ENCODE measurements around the gene STEAP4.

Gene STEAP4

DNA sequence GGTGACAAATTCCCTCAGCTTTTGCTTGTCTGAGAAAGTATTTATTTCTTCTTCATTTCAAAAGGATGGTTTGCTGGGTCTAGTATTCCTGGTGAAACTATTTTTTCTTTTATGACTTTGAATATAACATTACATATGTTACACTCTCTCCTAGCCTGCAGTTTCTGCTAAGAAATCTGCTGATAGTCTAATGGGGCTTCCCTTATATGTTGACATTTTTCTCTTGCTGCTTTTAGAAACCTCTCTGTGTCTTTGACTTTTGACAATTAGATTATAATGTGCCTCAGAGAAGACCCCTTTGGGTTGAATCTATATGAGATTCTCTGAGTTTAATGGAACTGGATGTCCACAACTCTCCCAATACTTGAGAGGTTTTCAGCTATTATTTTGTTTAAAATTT is 53.1 kb downstream of the STEAP4 start:
- TF ChIP-seq, protein P1, sequence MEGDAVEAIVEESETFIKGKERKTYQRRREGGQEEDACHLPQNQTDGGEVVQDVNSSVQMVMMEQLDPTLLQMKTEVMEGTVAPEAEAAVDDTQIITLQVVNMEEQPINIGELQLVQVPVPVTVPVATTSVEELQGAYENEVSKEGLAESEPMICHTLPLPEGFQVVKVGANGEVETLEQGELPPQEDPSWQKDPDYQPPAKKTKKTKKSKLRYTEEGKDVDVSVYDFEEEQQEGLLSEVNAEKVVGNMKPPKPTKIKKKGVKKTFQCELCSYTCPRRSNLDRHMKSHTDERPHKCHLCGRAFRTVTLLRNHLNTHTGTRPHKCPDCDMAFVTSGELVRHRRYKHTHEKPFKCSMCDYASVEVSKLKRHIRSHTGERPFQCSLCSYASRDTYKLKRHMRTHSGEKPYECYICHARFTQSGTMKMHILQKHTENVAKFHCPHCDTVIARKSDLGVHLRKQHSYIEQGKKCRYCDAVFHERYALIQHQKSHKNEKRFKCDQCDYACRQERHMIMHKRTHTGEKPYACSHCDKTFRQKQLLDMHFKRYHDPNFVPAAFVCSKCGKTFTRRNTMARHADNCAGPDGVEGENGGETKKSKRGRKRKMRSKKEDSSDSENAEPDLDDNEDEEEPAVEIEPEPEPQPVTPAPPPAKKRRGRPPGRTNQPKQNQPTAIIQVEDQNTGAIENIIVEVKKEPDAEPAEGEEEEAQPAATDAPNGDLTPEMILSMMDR (IDR thresholded peaks at IDR 0.05; ENCODE audit: unreplicated experiment in 3 of 3), result no peak
- H3K4me1 Mint-ChIP-seq, result no peaks in the 10 kb centered on the region
- H3K36me3 Mint-ChIP-seq (ENCODE audit: low read depth), result no peaks in the 10 kb centered on the region
- H3K4me3 Mint-ChIP-seq, result no peak overlapping the region
- H3K9me3 Mint-ChIP-seq, result peaks cover 23% of the 10 kb centered on the region
- H3K27ac Mint-ChIP-seq, result no peak overlapping the region
- H3K27me3 Mint-ChIP-seq (ENCODE audit: low read depth), result peaks cover 3% of the 10 kb centered on the region

GRCh38 chr7:88244258-88244657 is 62.4 kb downstream of the STEAP4 start:
- no peaks in the 10 kb centered on the region for H3K36me3 Mint-ChIP-seq (ENCODE audit: low read depth)
- TF ChIP-seq, protein P1 (IDR thresholded peaks at IDR 0.05; ENCODE audit: unreplicated experiment in 3 of 3), result no peak
- H3K27ac Mint-ChIP-seq, result no peak overlapping the region
- H3K27me3 Mint-ChIP-seq (ENCODE audit: low read depth), result no peaks in the 10 kb centered on the region
- no peaks in the 10 kb centered on the region for H3K9me3 Mint-ChIP-seq
- H3K4me1 Mint-ChIP-seq, result no peaks in the 10 kb centered on the region
- H3K4me3 Mint-ChIP-seq, result no peak overlapping the region

DNA sequence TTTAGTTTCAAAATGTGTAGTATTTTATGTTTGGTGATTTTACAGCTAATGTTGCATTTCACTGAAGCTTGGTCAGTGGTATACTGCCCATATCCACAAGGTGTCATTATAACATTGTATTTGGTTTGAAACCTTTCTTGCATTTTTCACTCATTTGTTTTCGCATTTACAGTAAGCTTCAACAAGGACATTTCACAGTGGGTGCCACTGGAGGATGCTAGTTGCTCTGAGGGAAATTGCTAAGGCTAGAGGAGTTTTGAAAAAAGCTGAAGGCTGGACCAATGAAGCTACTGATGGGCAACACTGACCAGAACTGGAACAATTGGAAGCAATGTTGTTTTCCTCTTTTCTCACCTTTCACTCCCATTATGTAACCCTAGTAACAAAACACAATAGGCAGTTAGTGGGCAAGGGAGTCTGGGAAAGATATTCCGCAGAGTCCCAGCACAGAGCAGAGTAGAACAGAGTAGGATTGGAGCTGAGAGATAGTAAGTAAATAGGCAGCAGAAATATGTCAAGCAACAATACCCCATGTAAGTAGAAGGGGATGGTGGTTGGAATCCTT is 63.3 kb downstream of the STEAP4 start:
- H3K4me3 Mint-ChIP-seq, result no peak overlapping the region
- no peaks in the 10 kb centered on the region for H3K36me3 Mint-ChIP-seq (ENCODE audit: low read depth)
- H3K27me3 Mint-ChIP-seq (ENCODE audit: low read depth), result no peaks in the 10 kb centered on the region
- H3K27ac Mint-ChIP-seq, result no peak overlapping the region
- no peaks in the 10 kb centered on the region for H3K4me1 Mint-ChIP-seq
- TF ChIP-seq, protein P1 (IDR thresholded peaks at IDR 0.05; ENCODE audit: unreplicated experiment in 3 of 3), result peak; percentile 73 to 91 (median 84)
- no peaks in the 10 kb centered on the region for H3K9me3 Mint-ChIP-seq

DNA sequence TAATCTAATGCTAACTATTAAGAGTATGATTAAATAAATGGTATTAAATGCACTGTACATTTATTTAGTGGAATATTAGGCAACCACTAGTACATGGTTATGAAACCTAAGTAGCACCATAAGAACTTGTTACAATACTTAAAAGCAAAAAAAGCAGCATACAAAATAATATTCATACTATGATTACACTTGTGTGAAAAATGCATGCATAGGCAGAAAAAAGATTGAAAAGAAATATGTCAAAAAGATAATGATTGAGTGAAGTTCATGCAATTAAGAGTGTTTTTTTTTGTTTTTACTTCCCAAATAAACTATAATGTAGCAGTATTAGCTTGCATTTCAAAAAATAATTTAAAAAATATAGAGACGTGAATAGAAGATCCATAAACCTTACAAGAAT is 66.8 kb downstream of the STEAP4 start:
- H3K9me3 Mint-ChIP-seq, result no peaks in the 10 kb centered on the region
- no peaks in the 10 kb centered on the region for H3K4me1 Mint-ChIP-seq
- TF ChIP-seq, protein P1 (IDR thresholded peaks at IDR 0.05; ENCODE audit: unreplicated experiment in 3 of 3), result no peak
- H3K36me3 Mint-ChIP-seq (ENCODE audit: low read depth), result no peaks in the 10 kb centered on the region
- H3K27me3 Mint-ChIP-seq (ENCODE audit: low read depth), result no peaks in the 10 kb centered on the region
- no peak overlapping the region for H3K27ac Mint-ChIP-seq
- H3K4me3 Mint-ChIP-seq, result no peak overlapping the region

GRCh38 chr7:88233828-88234227 is 72.9 kb downstream of the STEAP4 start:
- H3K4me1 Mint-ChIP-seq, result no peaks in the 10 kb centered on the region
- no peaks in the 10 kb centered on the region for H3K27me3 Mint-ChIP-seq (ENCODE audit: low read depth)
- TF ChIP-seq, protein P1 (IDR thresholded peaks at IDR 0.05; ENCODE audit: unreplicated experiment in 3 of 3), result no peak
- H3K4me3 Mint-ChIP-seq, result no peak overlapping the region
- H3K27ac Mint-ChIP-seq, result no peak overlapping the region
- H3K36me3 Mint-ChIP-seq (ENCODE audit: low read depth), result no peaks in the 10 kb centered on the region
- H3K9me3 Mint-ChIP-seq, result no peaks in the 10 kb centered on the region

GRCh38 chr7:88230646-88231045 is 76.0 kb downstream of the STEAP4 start:
- Mint-ChIP-seq H3K36me3 (ENCODE audit: low read depth) (no peaks in the 10 kb centered on the region), H3K9me3 (peaks cover 3% of the 10 kb centered on the region), H3K27me3 (ENCODE audit: low read depth) (no peaks in the 10 kb centered on the region), H3K4me3 (no peak overlapping the region), H3K4me1 (no peaks in the 10 kb centered on the region), H3K27ac (no peak overlapping the region)
- TF ChIP-seq, protein P1 (IDR thresholded peaks at IDR 0.05; ENCODE audit: unreplicated experiment in 3 of 3), result no peak

Data from nephron (organoid).